EL (cell line): Measurements from ENCODE around the gene VPS54.

Experiments used
- DNase-seq: peaks from one replicate; pipeline ENCODE4 v3.0.0-alpha.2; 2016

VPS54 gene

DNA sequence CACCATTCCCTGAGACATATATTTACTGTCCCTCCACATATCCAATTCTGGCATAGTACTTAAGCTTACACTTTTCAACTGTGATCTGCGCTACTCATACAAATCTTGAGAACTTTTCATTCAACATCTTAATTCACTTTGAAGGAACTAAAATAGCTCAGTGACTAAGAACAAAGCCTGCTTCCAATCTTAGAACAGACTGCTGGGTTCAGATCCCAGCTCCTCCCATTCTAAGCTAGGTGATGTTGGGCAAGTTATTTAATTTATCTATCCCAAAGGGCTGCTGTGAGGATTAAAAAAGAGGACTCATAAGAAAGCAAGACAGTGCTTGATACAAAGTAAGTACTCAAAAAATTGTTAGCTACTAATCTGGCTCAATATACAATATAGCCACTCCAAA is 119.6 kb downstream of the VPS54 start:
- DNase-seq: no peak

DNA sequence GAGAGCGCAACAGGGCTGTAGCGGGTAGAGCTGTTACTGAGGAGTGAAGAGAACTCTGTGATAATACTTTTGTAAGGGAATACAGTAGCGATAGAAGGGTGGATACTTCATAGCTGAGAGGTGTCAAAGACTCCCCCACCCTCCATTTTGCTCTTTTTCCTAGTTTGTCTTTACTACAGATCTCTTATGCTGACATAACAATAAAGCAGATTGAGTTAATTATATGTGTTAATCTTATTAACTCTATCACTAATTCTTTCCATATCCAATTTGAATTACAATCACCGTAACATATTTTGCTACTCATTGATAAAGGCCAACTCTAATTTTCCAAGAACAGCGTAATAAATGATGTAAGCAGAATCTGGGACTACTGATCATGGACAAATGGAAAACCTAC is 120.4 kb downstream of the VPS54 start:
- DNase-seq: no peak

DNA sequence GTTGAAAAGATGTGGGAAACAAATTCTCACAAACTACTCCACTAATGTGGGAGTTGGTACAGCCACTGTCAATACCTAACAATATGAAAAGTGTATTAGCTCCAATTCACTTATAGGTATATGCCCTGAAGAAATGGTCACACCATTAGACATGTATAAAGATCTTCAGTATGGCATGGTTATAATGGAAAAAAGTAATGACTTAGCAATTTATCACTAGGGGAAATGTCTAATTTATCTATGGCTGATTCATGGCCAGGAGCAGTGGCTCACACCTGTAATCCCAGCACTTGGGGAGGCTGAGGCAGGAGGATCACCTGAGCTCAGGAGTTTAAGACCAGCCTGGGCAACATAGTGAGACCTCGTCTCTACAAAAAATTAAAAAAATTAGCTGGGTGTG is 125.1 kb downstream of the VPS54 start:
- DNase-seq: no peak

DNA sequence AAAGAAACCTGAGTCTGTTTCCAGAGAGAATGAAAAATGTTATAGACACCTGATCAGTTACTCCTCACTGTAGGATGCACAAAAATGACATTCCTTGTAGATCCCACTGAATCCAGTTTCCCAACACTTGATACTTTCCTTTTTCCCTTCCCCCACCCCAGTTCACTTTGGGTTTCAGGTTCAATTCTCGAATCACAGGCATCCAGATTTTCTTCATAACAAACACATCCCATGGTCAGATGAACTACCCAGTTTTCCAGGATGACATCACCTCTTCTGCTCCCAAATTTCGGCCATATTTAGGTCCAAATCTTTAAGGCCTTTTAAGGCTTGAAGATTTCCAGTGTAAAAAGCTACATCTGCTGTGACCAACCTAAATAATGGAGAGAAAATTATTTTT is 126.1 kb downstream of the VPS54 start:
- DNase-seq: no peak

DNA sequence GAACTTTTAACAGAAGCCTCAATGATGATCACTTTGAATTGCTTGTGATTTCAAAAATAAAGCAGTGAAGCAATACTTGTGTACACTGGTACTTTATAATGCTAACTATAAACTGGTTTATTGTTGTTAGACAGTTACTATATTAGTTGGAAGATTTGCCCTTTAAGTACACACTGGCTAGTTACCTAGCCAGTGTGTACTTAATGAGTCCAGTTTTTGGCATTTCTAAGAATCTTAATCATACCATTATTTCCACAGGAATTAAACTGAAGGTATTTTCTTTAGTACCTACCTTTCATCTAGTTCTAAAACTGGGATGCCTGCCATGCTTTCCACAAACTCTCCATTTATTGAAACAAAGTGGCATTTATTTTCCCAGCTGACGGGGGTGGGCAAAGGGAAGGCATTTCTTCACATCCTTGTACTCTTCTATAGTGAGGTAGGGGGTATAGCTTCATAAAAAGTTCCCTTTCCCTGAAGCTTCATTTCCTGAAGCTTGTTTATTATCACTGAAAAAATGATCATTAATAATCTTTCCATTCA is 127.7 kb downstream of the VPS54 start:
- DNase-seq: no peak

DNA sequence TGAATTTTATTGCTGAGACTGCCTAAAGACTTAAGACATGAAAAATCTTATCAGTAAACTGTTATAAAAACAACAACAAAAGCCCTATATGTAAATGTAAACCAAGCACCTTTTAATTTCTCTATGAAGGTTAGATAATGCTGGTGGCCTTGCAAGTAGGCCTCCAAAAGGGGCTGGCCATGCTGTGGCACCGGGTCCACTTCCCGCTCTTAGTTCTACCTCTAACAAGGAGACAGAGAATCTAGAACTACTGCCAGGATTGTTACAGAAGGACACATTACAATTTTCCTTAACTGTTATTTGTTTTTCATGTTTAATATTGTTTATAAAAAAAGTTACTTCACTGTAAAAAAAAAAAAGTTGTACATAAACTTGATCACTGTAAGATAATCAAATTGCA is 128.6 kb downstream of the VPS54 start:
- no peak for DNase-seq

DNA sequence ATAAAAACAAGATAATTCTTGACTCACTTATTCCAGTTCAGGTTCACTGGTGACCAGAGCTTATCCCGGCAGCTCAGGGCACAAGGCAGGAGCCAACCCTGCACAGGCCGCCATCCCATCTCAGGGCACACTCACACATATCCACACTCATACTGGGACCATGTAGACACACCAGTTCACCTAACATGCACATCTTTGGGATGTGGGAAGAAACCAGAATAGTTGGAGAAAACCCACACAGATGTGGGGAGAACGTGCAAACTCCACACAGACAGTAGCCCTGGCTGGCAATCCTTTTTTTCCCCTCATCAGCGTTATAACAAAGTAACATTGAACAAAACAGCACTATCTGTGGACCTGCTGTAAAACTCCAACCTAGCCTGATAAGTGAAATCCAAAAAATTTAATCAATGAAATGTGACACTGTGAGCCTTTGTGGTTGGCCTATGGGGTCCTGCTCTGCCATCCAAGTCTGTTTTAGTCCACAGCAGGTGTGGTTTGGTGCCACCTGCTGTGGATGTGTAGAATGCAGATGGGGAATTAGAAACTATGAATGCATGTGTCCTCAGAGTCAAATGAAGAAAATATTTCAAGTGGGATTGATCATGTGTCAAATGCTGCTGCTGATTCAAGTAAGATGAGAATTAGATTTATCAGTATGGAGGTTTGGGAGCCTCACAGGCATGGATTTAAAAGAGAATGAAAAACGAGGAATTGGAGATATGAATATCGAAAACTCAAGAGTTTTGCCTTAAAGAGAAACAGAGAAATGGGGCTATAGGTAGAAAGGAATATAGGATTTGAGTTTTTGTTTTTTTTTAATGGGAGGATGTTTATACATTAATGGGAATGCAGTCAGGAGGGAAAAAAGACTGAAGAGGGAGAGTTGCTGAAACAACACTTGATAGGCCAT is 130.5 kb downstream of the VPS54 start:
- DNase-seq: peak; percentile 55

DNA sequence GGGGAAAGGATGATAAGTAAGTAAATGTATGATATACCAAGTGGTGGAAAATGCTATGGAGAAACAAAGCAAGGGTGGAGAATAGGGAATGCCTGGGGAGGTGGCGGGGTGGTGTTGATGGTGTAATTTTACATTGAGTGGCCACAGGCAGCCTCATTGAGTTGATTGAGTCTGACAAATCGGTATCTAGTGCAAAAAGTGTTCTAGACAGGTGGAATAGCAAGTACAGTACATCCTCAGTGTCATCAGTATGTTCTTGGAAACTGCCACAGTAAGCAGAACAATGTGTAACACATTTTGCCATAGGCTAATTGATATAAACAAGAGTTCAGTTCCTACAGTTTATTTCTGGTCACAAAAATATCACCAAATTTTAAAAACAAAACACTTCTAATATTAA is 131.2 kb downstream of the VPS54 start:
- no peak for DNase-seq

DNA sequence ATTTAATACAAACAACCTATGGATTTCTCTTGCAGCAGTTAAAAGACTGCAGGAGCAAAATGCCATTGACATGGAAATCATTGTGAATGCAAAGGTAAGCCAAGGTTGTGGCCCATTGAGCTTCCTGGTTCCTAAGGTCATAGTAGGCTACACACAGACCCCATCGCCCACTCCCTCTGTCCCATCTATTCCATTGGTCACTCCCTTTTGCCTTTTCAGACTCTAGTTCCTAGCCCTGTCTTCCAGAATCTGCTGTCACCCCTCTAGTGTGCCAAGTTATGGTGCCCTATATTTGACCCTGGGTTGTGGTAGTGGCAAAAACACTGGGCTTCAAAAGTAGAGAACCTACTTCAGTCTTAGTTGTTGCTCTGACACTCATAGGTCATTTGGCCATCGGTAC is 132.8 kb downstream of the VPS54 start:
- no peak for DNase-seq

DNA sequence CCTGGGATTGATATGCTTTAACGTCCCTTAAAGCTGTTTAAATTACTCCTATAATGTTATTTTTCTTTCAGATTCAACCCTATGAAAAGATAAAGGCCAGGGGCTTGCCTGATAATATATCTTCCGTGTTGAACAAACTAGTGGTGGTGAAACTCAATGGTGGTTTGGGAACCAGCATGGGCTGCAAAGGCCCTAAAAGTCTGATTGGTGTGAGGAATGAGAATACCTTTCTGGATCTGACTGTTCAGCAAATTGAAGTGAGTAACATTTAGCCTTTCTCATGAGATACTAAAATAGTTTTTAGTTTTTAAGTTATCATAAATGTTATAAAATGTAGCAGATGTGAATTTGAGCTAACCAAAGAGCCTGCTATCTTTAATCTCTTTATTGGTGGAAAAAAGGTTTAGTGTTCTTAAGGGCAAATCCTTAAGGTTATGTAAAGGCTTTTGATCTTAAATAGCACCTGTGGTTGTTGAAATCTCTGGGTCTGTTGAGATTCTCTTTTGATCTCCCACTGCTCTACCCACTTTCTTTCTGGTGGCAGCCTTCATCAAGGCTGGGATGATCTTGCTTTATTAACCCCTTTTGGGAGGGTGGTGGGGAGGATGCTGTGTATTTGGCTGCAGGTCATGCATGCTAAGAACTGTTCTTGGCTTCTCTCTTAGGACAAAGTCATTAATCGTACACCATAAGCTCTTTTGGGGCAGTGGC is 136.7 kb downstream of the VPS54 start:
- DNase-seq: no peak

DNA sequence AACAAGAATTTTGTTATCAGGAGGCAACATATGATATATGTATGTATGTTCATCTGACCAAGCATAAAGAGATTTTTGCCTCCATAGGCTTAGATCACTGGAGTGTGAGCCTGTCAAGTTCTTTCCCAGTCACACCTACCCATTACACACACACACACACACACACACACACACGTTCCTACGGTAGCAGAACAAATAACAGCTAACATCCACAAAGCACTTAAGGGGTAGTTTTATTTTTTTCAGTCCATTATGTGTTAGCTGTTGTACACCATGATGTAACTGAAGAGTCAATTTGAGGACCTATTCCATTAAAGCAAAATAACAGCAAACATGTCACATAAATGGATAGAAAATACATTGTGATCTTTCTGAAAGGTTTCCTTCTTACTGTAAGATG is 138.0 kb downstream of the VPS54 start:
- no peak for DNase-seq

DNA sequence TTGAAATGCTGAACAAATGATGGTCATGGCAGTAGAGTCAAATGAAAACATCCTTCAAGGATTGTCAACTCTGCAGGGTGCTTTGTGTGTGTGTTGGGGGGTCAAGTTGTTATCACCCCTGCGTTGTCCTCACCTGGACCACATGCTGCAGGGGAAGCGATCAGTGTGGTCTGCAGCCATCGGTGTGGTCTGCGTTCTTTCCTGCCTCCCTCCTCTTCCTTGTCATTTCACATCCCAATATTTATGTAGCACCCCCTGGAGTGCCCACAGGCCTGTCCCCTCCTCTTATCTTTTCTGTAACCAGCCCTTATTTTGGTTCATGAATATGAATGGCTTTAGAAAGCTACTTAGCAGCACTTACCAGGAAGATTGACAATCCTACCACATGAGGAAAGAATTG is 138.6 kb downstream of the VPS54 start:
- DNase-seq: no peak

DNA sequence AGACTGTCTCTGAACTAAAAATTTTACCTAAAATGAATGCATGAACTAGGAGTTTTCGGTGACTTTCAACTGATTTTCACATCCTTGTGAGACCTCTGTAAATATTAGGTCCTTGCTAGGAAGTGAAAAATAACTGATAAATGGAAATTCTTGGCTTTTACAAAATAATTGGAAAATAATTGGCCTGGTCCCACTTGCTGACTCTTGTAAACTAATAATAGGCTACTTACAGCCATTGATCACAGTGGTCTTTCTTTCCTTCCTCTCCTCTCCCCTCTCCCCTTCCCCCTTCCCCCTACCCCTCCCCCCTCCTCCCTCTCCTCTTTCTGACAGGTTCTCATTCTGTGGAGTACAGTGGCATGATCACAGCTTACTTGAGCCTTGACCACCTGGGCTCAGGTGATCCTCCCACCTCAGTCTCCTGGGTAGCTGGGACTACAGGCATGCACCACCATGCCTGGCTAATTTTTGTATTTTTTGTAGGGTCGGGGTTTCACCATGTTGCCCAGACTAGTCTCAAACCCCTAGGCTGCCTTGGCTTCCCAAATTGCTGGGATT is 139.3 kb downstream of the VPS54 start:
- no peak for DNase-seq

DNA sequence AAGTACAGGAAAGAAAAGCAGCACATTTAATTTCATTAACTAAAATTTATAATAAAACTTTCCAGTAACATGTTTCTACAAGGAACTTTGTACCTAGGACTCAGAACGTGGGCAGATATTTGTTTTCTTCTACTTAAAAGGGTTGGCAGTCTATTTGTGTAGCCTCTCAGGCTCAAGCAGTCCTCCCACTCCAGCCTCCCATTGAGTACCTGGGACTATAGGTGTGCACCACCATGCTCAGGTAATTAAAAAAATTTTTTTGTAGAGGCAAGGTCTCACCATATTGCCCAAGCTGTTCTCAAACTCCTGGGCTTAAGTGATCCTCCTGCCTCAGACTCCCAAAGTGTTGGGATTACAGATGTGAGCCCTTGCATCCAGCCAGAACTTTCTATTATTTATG is 140.7 kb downstream of the VPS54 start:
- no peak for DNase-seq

DNA sequence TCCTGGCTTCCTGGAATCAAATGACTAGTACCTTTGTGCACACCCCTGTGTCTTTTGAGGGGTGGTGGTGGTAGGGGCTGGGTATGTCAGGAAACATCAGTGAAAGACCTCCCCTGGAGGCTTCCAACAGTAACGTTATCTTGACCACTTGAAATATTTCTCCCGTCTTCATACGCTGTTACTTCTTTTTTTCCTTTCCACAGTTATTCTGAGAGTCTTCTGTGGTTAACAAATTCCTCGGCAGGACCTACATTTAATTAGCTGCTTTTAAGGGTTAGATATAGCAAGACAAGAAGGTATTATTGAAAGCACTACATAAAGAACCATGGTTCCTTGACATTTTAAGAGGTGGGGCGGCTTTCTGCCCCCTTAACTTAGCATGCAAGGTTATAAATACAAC is 142.9 kb downstream of the VPS54 start:
- DNase-seq: no peak

DNA sequence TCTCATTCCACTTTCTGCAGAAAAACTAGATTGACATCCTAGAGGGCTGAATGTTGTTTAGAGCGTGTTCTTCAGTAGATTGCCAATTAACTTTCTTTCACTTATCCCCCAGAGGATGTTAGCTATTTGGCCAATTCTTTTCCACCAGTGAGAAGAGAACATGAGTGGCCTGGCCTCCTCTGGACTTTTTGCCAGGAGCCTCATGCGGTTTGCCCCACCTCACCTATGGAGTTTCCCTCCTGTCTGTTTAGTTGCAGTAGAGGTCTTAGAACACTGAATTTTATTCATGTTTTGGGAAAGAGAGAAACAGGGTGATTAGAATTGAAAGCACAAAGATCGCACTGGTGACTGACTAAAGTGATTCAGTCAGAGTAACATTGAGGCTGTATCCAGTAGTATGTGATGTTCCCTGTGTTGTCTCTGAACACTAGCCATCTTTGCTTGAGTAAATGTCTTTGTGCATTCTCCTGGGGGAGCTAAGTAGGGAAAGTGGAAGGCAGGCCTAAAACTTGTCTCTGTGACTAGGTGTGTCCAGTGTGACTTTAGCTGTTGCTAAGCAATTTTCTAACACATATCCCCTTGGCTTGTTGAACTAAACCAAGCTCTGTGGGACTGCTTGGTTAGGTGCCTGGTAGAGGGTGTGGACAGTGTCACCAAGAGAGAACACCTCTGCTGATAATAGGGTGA is 143.5 kb downstream of the VPS54 start:
- DNase-seq: no peak

DNA sequence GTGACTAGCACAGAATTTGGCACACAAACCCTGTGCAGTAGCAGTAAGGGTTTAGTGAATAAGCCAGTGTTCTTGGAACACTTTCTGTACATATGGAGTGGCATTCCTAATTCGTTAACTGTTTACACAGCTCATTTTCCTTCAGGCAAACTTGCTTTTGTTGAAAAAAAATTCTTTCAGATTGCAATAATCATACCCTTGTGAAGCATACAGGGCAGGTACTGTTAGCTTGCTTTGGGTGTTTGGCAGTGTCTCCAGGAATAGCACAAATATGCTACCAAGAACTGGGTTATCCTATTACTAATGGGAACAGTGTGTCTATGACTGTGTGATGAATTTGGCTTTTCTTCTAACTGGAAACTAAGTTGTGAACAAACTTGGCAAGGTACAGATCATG is 144.1 kb downstream of the VPS54 start:
- peak; percentile 17 for DNase-seq

DNA sequence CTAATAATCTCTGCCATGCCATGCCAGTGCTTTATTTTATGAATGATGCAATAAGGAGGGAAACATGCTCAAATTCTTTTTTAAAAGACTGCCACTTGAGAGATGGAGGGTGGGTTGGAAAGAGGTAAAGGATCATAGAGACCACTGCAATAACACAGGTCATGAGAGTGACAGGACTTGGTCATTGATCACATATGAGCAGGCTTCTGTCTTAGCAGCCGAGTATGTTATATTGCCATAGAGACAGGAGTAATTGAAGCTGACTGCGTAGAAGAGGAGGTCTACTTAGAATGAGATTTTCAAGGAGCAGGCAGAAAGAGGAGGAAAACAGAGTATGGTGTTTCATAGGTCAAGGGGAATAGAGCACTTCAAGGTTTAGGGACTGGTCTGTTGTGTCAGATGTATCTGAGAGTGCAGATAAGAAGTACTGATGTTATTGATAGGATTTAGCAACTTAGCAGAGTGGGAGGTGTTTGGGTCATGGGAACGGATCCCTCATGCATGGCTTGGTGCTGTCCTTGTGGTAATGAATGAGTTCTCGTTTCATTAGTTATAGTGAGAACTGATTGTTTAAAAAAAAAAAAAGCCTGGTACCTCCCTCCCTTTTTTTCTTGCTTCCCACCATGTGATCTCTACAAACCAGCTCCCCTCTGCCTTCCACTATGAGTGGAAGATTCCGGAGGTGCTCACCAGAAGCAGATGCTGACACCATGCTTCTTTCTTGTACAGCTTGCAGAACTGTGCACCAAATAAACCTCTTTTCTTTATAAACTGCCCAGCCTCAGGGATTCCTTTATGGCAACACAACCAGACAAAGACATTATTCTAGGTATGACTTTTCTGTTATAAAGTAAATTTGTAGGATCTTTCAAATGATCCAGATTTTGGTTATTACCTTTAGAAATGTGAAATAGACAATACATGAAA is 144.8 kb downstream of the VPS54 start:
- DNase-seq: no peak

DNA sequence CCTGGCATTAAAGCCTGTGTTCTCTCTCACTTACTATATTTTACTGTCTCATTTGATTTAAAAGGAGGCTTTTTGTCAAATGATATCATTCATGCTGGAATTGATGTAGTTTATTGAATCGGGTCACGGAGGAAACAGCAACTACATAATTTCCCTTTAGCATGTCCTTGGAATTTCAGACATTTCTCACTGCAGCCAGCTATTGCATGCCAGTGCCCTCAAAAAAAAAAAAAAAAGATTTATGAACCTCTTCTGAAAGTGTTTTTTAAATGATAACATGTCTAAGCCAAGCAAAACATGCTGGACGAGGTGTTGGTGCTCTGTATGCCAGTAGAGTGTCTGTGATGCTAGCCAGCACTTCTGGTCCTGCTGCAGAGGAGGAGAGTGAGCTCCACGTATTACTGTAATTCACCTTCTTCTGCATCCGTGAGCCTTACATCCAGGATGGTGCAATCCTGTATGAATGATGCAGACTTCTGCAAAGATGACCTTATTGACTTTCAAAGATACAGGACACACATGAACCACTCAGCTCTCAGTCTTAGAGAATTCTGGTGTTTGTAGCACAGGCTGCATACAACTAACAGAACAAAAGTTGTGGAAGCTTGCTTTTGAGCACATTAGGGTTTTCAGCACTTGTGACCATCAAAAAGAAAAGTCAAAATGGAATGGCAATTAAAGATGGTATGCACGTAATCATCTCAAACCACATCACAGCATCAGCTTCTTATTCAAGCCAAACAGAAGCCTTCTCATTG is 146.5 kb downstream of the VPS54 start:
- no peak for DNase-seq

DNA sequence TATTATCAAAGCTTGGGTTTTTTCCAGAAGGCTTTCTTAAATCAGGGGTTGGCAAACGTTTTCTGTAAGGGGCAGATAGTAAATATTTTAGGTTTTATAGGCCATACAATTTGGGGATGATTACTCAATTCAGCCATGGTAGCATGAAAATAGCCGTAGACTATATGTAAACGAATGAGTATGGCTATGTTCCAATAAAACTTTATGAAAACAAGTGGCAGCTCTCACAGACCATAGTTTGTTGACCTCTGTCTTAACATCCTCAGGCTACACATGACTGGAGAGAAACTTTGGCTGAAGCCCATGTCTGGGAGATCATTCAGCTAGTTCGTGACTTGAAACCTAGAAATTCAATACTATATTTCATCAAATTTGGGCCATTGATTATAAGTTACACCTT is 147.4 kb downstream of the VPS54 start:
- DNase-seq: no peak

DNA sequence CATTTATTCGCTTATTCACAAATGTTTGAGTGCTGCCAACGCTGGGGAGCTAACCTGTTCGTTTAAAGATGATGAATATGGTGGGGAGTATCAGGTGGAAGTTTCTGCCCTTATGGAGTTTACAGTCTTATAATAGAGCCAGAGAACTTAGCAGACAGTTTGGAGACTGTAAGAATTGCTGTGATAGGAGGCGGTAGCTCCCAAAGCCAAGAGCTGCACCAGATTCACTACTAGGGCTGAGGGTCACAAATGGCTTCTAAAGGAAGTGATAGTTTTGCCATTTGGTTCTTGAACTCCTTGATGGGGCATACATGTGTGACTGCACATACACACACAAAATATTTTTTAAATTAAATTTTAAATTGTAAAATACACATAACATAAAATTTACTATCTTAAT is 148.5 kb downstream of the VPS54 start:
- no peak for DNase-seq
